GM18498 (cell line): Measurements from ENCODE around the gene R3HDM4.

Experiments
- ATAC-seq: cut with Tn5 transposase; IDR thresholded peaks from one replicate; pipeline ENCODE4 v1.9.1; 2021; ENCODE audit warnings: mild to moderate bottlenecking, moderate library complexity; ENCODE audit not compliant: unreplicated experiment

R3HDM4 gene

GRCh38 chr19:932648-933552 lies 19.9 kb upstream of the R3HDM4 start:
- ATAC-seq: no peak

- ATAC-seq: no peak
Measured at GRCh38 chr19:931860-932647, 19.0 kb upstream of the R3HDM4 start.

GRCh38 chr19:929891-930258 lies 16.9 kb upstream of the R3HDM4 start:
- ATAC-seq: no peak

- no peak for ATAC-seq
Measured at GRCh38 chr19:929203-929890, 16.3 kb upstream of the R3HDM4 start.

- no peak for ATAC-seq
Measured at GRCh38 chr19:928471-929202, 15.6 kb upstream of the R3HDM4 start.

- no peak for ATAC-seq
Measured at GRCh38 chr19:927780-928401, 14.9 kb upstream of the R3HDM4 start.

- ATAC-seq: no peak
Measured at GRCh38 chr19:927351-927779, 14.3 kb upstream of the R3HDM4 start.

- no peak for ATAC-seq
Measured at GRCh38 chr19:926589-927350, 13.8 kb upstream of the R3HDM4 start.

- no peak for ATAC-seq
Measured at GRCh38 chr19:926323-926588, 13.2 kb upstream of the R3HDM4 start.

- ATAC-seq: peak; percentile 62
Measured at GRCh38 chr19:925526-926322, 12.7 kb upstream of the R3HDM4 start, which contains the start of gene ARID3A. Gene ARID3A (plus strand): TSS chr19:926035. CDS start chr19:929529, 3,494 bp downstream.

- ATAC-seq: peak; percentile 39
Measured at GRCh38 chr19:925087-925525, 12.1 kb upstream of the R3HDM4 start.

GRCh38 chr19:924553-925086 lies 11.6 kb upstream of the R3HDM4 start:
- no peak for ATAC-seq

GRCh38 chr19:920051-920864 lies 7.2 kb upstream of the R3HDM4 start:
- no peak for ATAC-seq

- no peak for ATAC-seq
Measured at GRCh38 chr19:919199-920050, 6.4 kb upstream of the R3HDM4 start.

GRCh38 chr19:918481-919198 lies 5.6 kb upstream of the R3HDM4 start:
- no peak for ATAC-seq

GRCh38 chr19:918152-918437 lies 5.1 kb upstream of the R3HDM4 start:
- no peak for ATAC-seq
